ENCODE data around the gene C1QTNF6.
"Not testable (repeated sequence)": the region's sequence is repeated elsewhere in the genome, so short reads cannot be mapped to it uniquely, and the experiment has no call there.

C1QTNF6 gene

GRCh38 chr22:37175414-37176281 lies 12.4 kb downstream of the C1QTNF6 start:
- ATAC-seq (replicated peaks) (no peak), DNase-seq (no peak)
- H3K4me3 Mint-ChIP-seq, result no peak overlapping the region
- H3K36me3 Mint-ChIP-seq, result peaks cover 3% of the 10 kb centered on the region in 2 donors
- H3K9me3 Mint-ChIP-seq, result peaks cover 2 to 4% of the 10 kb centered on the region in 2 donors
- peaks cover 31 to 35% of the 10 kb centered on the region in 2 donors for H3K27me3 Mint-ChIP-seq
- H3K27ac Mint-ChIP-seq, result no peak overlapping the region
- H3K4me1 Mint-ChIP-seq, result peaks cover 19 to 23% of the 10 kb centered on the region in 2 donors

GRCh38 chr22:37174964-37175363 lies 13.1 kb downstream of the C1QTNF6 start:
- Mint-ChIP-seq H3K4me3 (no peak overlapping the region), H3K36me3 (peaks cover 0 to 3% of the 10 kb centered on the region in 2 donors), H3K27ac (no peak overlapping the region), H3K27me3 (peaks cover 31 to 36% of the 10 kb centered on the region in 2 donors), H3K9me3 (peaks cover 2 to 4% of the 10 kb centered on the region in 2 donors), H3K4me1 (peaks cover 19 to 23% of the 10 kb centered on the region in 2 donors)
- DNase-seq (no peak), ATAC-seq (replicated peaks) (no peak)

DNA sequence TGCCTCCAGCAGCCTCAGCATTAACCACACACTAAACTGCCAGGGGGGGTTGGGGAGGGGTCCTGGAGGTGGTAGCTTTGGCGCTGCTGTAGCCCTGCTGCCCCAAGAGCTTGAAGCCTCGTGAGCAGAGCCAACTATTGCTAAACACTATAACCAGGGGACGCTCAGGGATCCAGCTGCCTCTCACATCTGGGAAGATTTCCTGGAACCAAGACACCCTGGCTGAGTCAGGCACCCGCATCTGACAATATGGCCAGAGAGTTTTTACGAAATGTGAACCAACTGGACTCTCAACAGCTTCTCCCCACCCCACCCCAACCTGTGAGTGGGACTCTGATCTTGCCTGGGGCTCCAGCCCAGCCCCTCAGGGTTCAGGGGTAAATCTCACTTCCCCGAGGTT lies 14.3 kb downstream of the C1QTNF6 start:
- ATAC-seq (replicated peaks) (no peak), DNase-seq (no peak)
- peaks cover 2 to 4% of the 10 kb centered on the region in 2 donors for H3K9me3 Mint-ChIP-seq
- H3K27me3 Mint-ChIP-seq, result peaks cover 31 to 46% of the 10 kb centered on the region in 2 donors
- peaks cover 19 to 23% of the 10 kb centered on the region in 2 donors for H3K4me1 Mint-ChIP-seq
- H3K36me3 Mint-ChIP-seq, result peaks cover 0 to 3% of the 10 kb centered on the region in 2 donors
- no peak overlapping the region for H3K4me3 Mint-ChIP-seq
- H3K27ac Mint-ChIP-seq, result no peak overlapping the region

GRCh38 chr22:37172266-37173245 lies 15.5 kb downstream of the C1QTNF6 start:
- DNase-seq, result no peak
- H3K27ac Mint-ChIP-seq, result no peak overlapping the region
- H3K27me3 Mint-ChIP-seq, result peaks cover 24 to 46% of the 10 kb centered on the region in 2 donors

DNA sequence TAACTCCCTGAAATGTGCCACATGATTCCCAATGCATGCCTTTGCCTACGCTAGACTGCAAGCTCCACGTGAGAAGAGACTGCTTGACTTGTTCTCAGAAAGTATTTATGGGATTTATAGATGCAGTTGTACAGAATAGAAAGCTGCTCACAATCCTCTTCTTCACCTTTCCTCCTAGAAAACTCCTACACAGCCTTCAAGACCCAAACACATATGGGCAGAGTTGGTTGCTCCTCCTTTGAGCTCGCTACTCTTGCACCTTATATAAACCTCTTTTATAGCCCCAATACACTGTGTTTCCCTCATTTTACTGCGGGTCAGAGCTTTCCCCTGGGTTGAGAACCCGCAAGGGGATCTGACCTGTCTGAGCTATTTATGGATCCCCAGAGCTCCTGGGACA lies 16.4 kb downstream of the C1QTNF6 start:
- Mint-ChIP-seq H3K27ac (no peak overlapping the region), H3K9me3 (peaks cover 2 to 4% of the 10 kb centered on the region in 2 donors)

More at GRCh38 chr22:37172266-37173245, 15.5 kb downstream of the C1QTNF6 start:
- H3K4me1 Mint-ChIP-seq, result peaks cover 15 to 22% of the 10 kb centered on the region in 2 donors
- ATAC-seq (replicated peaks), result no peak
- H3K9me3 Mint-ChIP-seq, result peaks cover 2 to 4% of the 10 kb centered on the region in 2 donors
- no peak overlapping the region for H3K4me3 Mint-ChIP-seq
- peaks cover 0 to 2% of the 10 kb centered on the region in 2 donors for H3K36me3 Mint-ChIP-seq

GRCh38 chr22:37170689-37171405 lies 17.2 kb downstream of the C1QTNF6 start:
- not testable (repeated sequence) for H3K27ac Mint-ChIP-seq; ATAC-seq (replicated peaks); H3K9me3 Mint-ChIP-seq; H3K4me3 Mint-ChIP-seq; DNase-seq; H3K36me3 Mint-ChIP-seq
- peaks cover 22 to 44% of the 10 kb centered on the region in 2 donors for H3K27me3 Mint-ChIP-seq
- peaks cover 13 to 18% of the 10 kb centered on the region in 2 donors for H3K4me1 Mint-ChIP-seq

More for the DNA sequence above, 16.4 kb downstream of the C1QTNF6 start:
- no peak for ATAC-seq (replicated peaks)
- peaks cover 15 to 20% of the 10 kb centered on the region in 2 donors for H3K4me1 Mint-ChIP-seq
- no peak for DNase-seq
- H3K36me3 Mint-ChIP-seq, result peaks cover 0 to 2% of the 10 kb centered on the region in 2 donors
- no peak overlapping the region for H3K4me3 Mint-ChIP-seq
- H3K27me3 Mint-ChIP-seq, result peaks cover 25 to 47% of the 10 kb centered on the region in 2 donors

DNA sequence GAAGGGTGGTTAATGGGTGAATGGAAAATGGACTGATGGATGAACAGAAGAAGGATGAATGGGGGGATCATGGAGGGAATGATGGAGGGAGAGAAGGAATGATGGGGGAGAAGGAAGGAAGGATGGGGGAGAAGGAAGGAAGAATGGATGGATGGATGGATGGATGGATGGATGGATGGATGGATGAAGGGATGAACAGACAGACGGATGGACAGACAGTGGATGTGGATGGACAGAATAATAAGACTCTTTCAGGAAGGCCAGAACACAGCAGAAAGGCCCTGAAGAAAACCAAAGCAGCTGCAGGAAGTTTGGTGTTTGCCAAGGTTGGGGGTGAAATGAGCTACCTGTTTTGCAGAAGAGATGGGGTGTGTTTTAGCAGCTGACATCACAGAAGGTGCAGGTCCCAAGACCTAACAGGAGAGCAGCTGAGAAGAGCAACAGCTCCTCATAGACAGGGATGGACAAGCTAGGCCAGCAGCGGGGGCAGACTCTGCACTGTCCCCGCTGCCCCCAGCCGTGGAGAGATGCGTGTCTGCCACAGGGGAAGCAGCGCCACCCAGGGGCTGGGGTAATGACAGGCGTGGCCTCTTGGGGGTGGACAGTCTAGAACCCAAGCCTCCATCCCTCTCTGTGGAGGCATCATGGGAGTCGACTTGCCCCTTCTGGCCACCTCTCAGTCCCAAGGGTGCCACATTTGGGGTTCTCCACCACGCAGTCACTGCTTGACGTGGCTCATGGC lies 17.9 kb downstream of the C1QTNF6 start:
- Mint-ChIP-seq H3K9me3 (peaks cover 2 to 4% of the 10 kb centered on the region in 2 donors), H3K4me1 (peaks cover 12 to 14% of the 10 kb centered on the region in 2 donors), H3K27ac (no peak overlapping the region), H3K4me3 (no peak overlapping the region), H3K27me3 (peaks cover 16 to 44% of the 10 kb centered on the region in 2 donors), H3K36me3 (peaks cover 0 to 2% of the 10 kb centered on the region in 2 donors)
- no peak for ATAC-seq (replicated peaks)
- no peak for DNase-seq

- no peak for DNase-seq
- Mint-ChIP-seq H3K9me3 (peaks cover 0 to under 1% of the 10 kb centered on the region in 2 donors), H3K36me3 (no peaks in the 10 kb centered on the region), H3K27ac (no peak overlapping the region), H3K4me1 (peaks cover 14 to 17% of the 10 kb centered on the region in 2 donors), H3K27me3 (peaks cover 10 to 37% of the 10 kb centered on the region in 2 donors), H3K4me3 (no peak overlapping the region)
- no peak for ATAC-seq (replicated peaks)
These were observed 18.6 kb downstream of the C1QTNF6 start for GRCh38 chr22:37169406-37169805.

- no peak for DNase-seq
- Mint-ChIP-seq H3K9me3 (no peaks in the 10 kb centered on the region), H3K4me1 (peaks cover 21 to 30% of the 10 kb centered on the region in 2 donors)
These were observed 19.9 kb downstream of the C1QTNF6 start for GRCh38 chr22:37167981-37168647.

DNA sequence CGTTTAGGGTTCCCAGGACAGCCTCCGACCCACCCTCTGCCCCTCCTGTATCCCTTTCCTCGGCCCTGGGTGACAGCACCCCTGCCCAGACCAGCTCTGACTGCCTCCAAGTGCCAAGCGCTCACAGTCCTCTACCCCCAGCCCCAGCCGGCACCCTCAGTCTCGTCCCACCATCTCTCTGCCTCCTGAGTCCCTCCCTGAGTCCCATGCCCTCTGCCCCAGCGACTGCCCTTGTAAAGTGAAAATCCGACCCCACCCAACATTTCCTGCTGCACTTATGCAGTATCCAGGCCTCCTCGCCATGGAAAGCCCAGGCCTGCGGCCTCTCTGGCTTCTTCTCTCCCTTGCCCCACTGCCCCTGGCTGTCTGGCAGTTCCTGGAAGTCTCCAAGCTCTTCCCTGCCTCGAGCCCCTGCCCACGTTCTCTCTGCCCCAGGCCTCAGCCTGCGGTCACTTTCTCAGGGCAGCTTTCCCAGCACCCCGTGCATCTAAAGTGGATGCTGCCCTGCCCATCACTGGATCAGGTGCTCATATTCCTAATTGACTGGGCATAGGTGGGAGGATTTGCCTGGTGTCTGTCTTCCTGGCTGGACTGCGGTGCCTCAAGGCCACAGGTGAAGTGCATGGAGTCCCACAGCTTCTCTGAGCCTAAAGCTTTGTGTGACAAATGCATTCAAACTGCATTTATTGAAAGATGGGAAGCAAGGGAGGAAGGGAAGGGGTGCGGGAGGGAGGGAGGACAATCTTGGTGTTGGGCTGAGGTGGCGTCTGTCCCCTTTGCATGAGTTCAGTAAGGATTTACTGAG lies 20.7 kb downstream of the C1QTNF6 start:
- ATAC-seq (replicated peaks), result no peak
- no peak overlapping the region for H3K4me3 Mint-ChIP-seq
- H3K36me3 Mint-ChIP-seq, result no peaks in the 10 kb centered on the region
- H3K9me3 Mint-ChIP-seq, result no peaks in the 10 kb centered on the region
- H3K4me1 Mint-ChIP-seq, result peaks cover 26 to 38% of the 10 kb centered on the region in 2 donors
- DNase-seq, result no peak
- H3K27me3 Mint-ChIP-seq, result peaks cover 8 to 34% of the 10 kb centered on the region in 2 donors
- no peak overlapping the region for H3K27ac Mint-ChIP-seq

More at GRCh38 chr22:37167981-37168647, 19.9 kb downstream of the C1QTNF6 start:
- no peak overlapping the region for H3K4me3 Mint-ChIP-seq
- H3K27me3 Mint-ChIP-seq, result peaks cover 8 to 34% of the 10 kb centered on the region in 2 donors
- no peaks in the 10 kb centered on the region for H3K36me3 Mint-ChIP-seq
- ATAC-seq (replicated peaks), result no peak
- no peak overlapping the region for H3K27ac Mint-ChIP-seq

DNA sequence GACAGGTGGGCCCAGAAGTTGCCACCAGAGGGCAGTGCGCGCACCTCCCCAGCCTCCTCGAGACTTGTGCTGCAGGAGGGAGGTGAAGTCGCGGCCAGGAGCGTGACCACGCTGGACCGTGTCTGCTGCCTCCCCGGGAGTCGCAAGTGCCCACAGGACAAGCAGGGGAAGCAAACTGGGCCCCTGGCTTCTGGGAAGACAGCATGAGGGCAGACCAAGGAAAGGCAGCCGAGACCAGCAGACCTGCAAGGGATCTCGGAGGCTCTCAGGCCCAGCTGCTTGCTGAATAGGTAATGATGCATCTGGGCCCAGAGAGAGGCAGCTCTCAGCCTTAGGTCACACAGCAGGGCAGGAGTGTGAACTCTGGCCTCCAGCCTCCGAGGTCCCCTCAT lies 21.4 kb downstream of the C1QTNF6 start:
- ATAC-seq (replicated peaks) (peak; percentile 30 to 41), DNase-seq (peak; percentile 53)
- no peaks in the 10 kb centered on the region for H3K9me3 Mint-ChIP-seq
- H3K36me3 Mint-ChIP-seq, result no peaks in the 10 kb centered on the region
- peaks cover 8 to 34% of the 10 kb centered on the region in 2 donors for H3K27me3 Mint-ChIP-seq
- H3K4me1 Mint-ChIP-seq, result peaks cover 30 to 45% of the 10 kb centered on the region in 2 donors
- peak overlapping the region; percentile 15 to 37 for H3K4me3 Mint-ChIP-seq
- H3K27ac Mint-ChIP-seq, result no peak overlapping the region

All from stimulated activated naive B cell treated with anti-CD40 and anti-IgM and Interleukin-4, amounts not matched to agents 10 μg/mL and 1 μg/mL and 100 μg/mL, for 72 hours (primary cell).